SH-SY5Y (cell line): ENCODE measurements around the gene SDK1.

Experiments
- GATA2 ChIP-seq: IDR thresholded peaks from 2 replicates; pipeline ENCODE4 v1.6.1; 2011; ENCODE audit warnings: mild to moderate bottlenecking, low read depth, low read length
- GATA3 ChIP-seq: IDR thresholded peaks from 2 replicates; pipeline ENCODE4 v1.6.1; 2011; ENCODE audit warnings: low read depth, mild to moderate bottlenecking, low read length, moderate library complexity

DNA sequence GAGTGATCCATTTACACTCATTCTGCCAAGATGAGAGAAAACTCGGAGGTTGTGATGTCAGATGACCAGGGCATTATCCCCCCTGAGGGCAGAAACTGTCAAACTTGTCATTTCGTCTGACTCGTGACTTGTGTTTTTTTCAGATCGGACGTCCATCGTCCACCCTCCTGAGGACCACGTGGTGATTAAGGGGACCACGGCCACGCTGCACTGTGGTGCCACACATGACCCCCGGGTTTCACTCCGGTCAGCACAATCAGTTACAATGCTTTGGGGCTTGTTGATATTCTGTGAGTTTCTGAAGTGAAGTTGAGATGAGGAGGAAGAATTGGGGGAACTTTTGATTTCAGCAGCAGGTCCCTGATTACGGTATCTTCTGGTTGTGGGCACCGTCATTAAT lies 670.3 kb downstream of the SDK1 start:
- TF ChIP-seq GATA2 (no peak), GATA3 (no peak)
